Loucy (cell line): ENCODE measurements around the gene FBXW8.

Experiments used
- H2AFZ ChIP-seq: fragments of 200-600 bp; sonication (generic); 2 replicates; pipeline ENCODE4 v1.6.0; 2016; ENCODE audit warnings: antibody characterized with exemption, mild to moderate bottlenecking, low read length, moderate library complexity
- H3F3A ChIP-seq: fragments of 200-600 bp; 2 replicates; pipeline ENCODE4 v1.6.0; 2016; ENCODE audit warnings: antibody characterized with exemption, low read depth, mild to moderate bottlenecking
- H3K27me3 ChIP-seq: fragments of 200-600 bp; sonication (generic); 2 replicates; pipeline ENCODE4 v1.6.1; 2014; ENCODE audit warnings: low read length, mild to moderate bottlenecking; ENCODE audit not compliant: insufficient read depth, poor library complexity, severe bottlenecking
- H3K36me3 ChIP-seq: fragments of 200-600 bp; sonication (generic); 2 replicates; pipeline ENCODE4 v1.6.1; 2016; ENCODE audit warnings: low read length; ENCODE audit not compliant: insufficient read depth
- H3K4me1 ChIP-seq: fragments of 200-600 bp; sonication (generic); 2 replicates; pipeline ENCODE4 v1.5.1; 2014; ENCODE audit warnings: low read length, mild to moderate bottlenecking; ENCODE audit not compliant: insufficient read depth, poor library complexity, severe bottlenecking
- H3K4me2 ChIP-seq: fragments of 200-600 bp; sonication (generic); 2 replicates; pipeline ENCODE4 v1.6.0; 2014; ENCODE audit warnings: antibody characterized with exemption, low read length, low read depth, mild to moderate bottlenecking; ENCODE audit not compliant: poor library complexity, severe bottlenecking
- H3K4me3 ChIP-seq: fragments of 200-600 bp; sonication (generic); 2 replicates; pipeline ENCODE4 v1.5.1; 2014; ENCODE audit warnings: low read length, mild to moderate bottlenecking, mixed read lengths; ENCODE audit not compliant: poor library complexity, severe bottlenecking
- H3K79me2 ChIP-seq: fragments of 200-600 bp; sonication (generic); 2 replicates; pipeline ENCODE4 v1.6.1; 2014; ENCODE audit warnings: low read length; ENCODE audit not compliant: insufficient read depth
- H3K9ac ChIP-seq: fragments of 200-600 bp; sonication (generic); 2 replicates; pipeline ENCODE4 v1.6.0; 2014; ENCODE audit warnings: mild to moderate bottlenecking, low read depth, low read length, moderate library complexity; ENCODE audit not compliant: poor library complexity, severe bottlenecking
- H3K9me2 ChIP-seq: fragments of 200-600 bp; sonication (generic); replicated peaks from 2 replicates; pipeline ENCODE4 v1.6.1; 2016; ENCODE audit warnings: low read depth, low read length, mixed read lengths
- H3K9me3 ChIP-seq: fragments of 200-600 bp; sonication (generic); 2 replicates; pipeline ENCODE4 v1.6.1; 2014; ENCODE audit warnings: mild to moderate bottlenecking, antibody characterized with exemption, low read length, low read depth; ENCODE audit not compliant: insufficient read depth
- H4K20me1 ChIP-seq: fragments of 200-600 bp; sonication (generic); 2 replicates; pipeline ENCODE4 v1.6.0; 2014; ENCODE audit warnings: antibody characterized with exemption, low read length, mild to moderate bottlenecking; ENCODE audit not compliant: insufficient read depth, poor library complexity, severe bottlenecking
- EZH2phosphoT487 ChIP-seq: fragments of 200-600 bp; IDR thresholded peaks from 2 replicates; pipeline ENCODE4 v1.6.1; 2018; ENCODE audit warnings: antibody characterized with exemption, mild to moderate bottlenecking, moderate library complexity, borderline replicate concordance
- TF ChIP-seq, protein P1 (sequence below): fragments of 200-600 bp; sonication (generic); conservative IDR thresholded peaks from 2 replicates; pipeline ENCODE4 v1.5.1; 2014; ENCODE audit warnings: mild to moderate bottlenecking, antibody characterized with exemption, low read length

FBXW8 gene

GRCh38 chr12:116937640-116938039 is 26.9 kb downstream of the FBXW8 start:
- H3K36me3 ChIP-seq: no peaks in the 10 kb centered on the region
- no peaks in the 10 kb centered on the region for H3K4me1 ChIP-seq
- no peak overlapping the region for H3K4me2 ChIP-seq
- TF ChIP-seq, protein P1, sequence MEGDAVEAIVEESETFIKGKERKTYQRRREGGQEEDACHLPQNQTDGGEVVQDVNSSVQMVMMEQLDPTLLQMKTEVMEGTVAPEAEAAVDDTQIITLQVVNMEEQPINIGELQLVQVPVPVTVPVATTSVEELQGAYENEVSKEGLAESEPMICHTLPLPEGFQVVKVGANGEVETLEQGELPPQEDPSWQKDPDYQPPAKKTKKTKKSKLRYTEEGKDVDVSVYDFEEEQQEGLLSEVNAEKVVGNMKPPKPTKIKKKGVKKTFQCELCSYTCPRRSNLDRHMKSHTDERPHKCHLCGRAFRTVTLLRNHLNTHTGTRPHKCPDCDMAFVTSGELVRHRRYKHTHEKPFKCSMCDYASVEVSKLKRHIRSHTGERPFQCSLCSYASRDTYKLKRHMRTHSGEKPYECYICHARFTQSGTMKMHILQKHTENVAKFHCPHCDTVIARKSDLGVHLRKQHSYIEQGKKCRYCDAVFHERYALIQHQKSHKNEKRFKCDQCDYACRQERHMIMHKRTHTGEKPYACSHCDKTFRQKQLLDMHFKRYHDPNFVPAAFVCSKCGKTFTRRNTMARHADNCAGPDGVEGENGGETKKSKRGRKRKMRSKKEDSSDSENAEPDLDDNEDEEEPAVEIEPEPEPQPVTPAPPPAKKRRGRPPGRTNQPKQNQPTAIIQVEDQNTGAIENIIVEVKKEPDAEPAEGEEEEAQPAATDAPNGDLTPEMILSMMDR: no peak
- TF ChIP-seq EZH2phosphoT487: no peak
- no peaks in the 10 kb centered on the region for H3F3A ChIP-seq
- H3K9ac ChIP-seq: no peak overlapping the region
- H2AFZ ChIP-seq: no peak overlapping the region
- H3K79me2 ChIP-seq: no peaks in the 10 kb centered on the region
- no peaks in the 10 kb centered on the region for H3K27me3 ChIP-seq
- H4K20me1 ChIP-seq: no peaks in the 10 kb centered on the region
- no peaks in the 10 kb centered on the region for H3K9me3 ChIP-seq
- H3K9me2 ChIP-seq: no peaks in the 10 kb centered on the region
- no peak overlapping the region for H3K4me3 ChIP-seq

GRCh38 chr12:116939734-116940133 is 29.0 kb downstream of the FBXW8 start:
- H4K20me1 ChIP-seq: no peaks in the 10 kb centered on the region
- no peaks in the 10 kb centered on the region for H3K27me3 ChIP-seq
- no peak overlapping the region for H3K4me2 ChIP-seq
- H3K9me3 ChIP-seq: peaks cover 11% of the 10 kb centered on the region; the same call in 1 of the 2 replicates
- H2AFZ ChIP-seq: no peak overlapping the region
- H3K4me3 ChIP-seq: no peak overlapping the region
- H3K4me1 ChIP-seq: no peaks in the 10 kb centered on the region
- no peaks in the 10 kb centered on the region for H3K9me2 ChIP-seq
- H3K79me2 ChIP-seq: no peaks in the 10 kb centered on the region
- H3F3A ChIP-seq: no peaks in the 10 kb centered on the region
- TF ChIP-seq, protein P1: no peak
- no peak for TF ChIP-seq EZH2phosphoT487
- no peak overlapping the region for H3K9ac ChIP-seq
- no peaks in the 10 kb centered on the region; the same call in 1 of the 2 replicates for H3K36me3 ChIP-seq

DNA sequence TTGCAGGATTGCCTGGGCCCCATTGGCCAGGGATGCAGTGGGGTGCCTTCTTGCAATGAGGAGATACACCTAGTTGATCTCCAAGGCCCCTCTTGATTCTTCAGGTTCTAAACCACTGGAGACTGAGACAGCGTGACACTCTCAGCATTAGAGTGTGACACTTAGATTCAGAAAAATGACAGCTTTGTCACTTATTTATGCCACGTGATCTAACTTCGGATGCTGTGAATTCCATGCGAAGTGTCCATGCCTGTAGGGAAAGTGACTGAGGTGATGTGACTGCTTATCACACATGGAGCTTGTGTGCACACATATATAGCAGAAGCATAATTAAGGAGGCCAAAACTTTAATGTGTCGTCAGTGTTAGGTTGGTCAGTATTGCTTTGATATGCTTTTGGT is 30.4 kb downstream of the FBXW8 start:
- H3K9me3 ChIP-seq: peaks cover 11% of the 10 kb centered on the region; the same call in 1 of the 2 replicates
- H4K20me1 ChIP-seq: no peaks in the 10 kb centered on the region
- H3K36me3 ChIP-seq: peaks cover 5% of the 10 kb centered on the region; the same call in 1 of the 2 replicates
- no peaks in the 10 kb centered on the region for H3K27me3 ChIP-seq
- no peak overlapping the region for H2AFZ ChIP-seq
- no peaks in the 10 kb centered on the region for H3K4me1 ChIP-seq
- TF ChIP-seq, protein P1: no peak
- TF ChIP-seq EZH2phosphoT487: no peak
- no peaks in the 10 kb centered on the region for H3K79me2 ChIP-seq
- no peak overlapping the region for H3K4me3 ChIP-seq
- H3K9ac ChIP-seq: no peak overlapping the region
- no peak overlapping the region for H3K4me2 ChIP-seq
- no peaks in the 10 kb centered on the region for H3F3A ChIP-seq
- H3K9me2 ChIP-seq: no peaks in the 10 kb centered on the region
